AG20443 (cell line): ENCODE data around the gene GABBR2.
"Not testable (repeated sequence)": the region's sequence is repeated elsewhere in the genome, so short reads cannot be mapped to it uniquely, and the experiment has no call there.

Experiments used
- DNase-seq: peaks from one replicate; pipeline ENCODE4 v3.0.0; 2012; ENCODE audit warnings: low spot score, mixed read lengths

GABBR2 gene

GRCh38 chr9:98515506-98516204 lies 193.1 kb downstream of the GABBR2 start:
- DNase-seq = no peak

GRCh38 chr9:98514841-98515240 lies 193.9 kb downstream of the GABBR2 start:
- DNase-seq = no peak

- DNase-seq = not testable (repeated sequence)
These were observed 200.4 kb downstream of the GABBR2 start for GRCh38 chr9:98508217-98508919.

GRCh38 chr9:98506422-98507054 lies 202.2 kb downstream of the GABBR2 start:
- DNase-seq = no peak

DNA sequence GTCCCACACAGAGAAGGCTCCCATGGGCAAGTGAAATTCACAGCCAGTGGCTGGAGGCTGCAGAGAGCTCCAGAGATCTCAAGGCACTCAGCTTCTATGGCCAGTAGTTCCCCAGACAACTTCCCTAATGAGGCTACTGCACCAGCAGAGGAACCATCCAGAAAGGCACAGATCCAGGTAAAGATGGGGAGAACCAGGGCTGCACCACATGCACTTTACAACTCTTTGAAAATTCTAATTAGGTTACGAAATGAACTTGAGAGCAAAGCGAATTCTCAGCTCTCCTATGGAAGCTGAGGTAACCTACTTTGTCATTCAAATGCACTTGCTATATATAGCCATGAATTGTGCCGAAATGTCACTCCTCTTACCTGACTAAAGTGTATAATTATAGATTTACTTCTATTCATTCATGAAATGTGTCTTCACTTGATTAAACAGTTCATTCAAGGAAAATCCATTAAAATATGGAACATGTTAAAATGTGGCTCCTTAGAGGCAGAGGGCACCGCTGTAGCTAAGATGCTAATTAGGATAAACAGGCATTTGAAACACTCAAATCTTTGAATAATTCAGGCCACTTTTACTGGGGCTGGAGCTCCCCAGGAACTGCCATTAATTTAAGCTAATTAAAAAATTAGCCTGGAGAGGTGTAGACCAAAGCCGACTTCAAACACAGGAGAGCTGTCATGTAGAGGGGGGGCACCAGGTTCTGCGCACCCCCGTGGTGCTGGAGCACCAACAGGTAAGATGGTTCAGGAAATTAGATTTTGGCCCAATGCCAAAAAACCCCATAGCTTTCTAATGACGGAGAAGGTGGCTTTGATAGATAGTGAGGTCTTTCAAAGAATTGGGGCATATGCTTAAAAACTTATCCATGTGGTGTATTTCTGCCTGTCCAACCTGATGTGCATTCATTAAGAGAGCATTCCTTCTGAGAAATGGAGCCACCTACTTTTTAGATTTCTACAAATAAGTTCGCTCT lies 204.1 kb downstream of the GABBR2 start:
- no peak for DNase-seq

DNA sequence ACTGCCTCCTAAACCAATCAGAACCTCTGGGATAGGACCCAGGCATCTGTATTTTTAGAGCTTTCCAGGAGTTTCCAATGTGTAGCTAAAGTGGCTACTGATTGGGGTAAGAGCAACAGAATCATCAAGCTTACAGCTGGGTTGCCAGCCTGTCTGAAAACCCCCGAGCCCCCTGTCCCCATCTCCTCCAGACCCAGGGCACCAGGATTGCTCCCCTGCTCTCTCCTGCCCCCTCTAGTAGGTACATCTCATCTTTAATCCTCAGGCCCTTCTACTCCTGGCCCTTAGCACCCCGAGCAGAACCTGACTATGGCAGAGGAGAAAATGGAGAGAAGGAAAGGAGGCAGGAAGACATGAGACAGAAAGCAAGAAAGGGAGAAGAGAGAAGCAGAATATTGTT lies 204.9 kb downstream of the GABBR2 start:
- DNase-seq = no peak

- DNase-seq = peak; percentile 85
These were observed 205.8 kb downstream of the GABBR2 start for GRCh38 chr9:98502976-98503325.

GRCh38 chr9:98502311-98502975 lies 206.3 kb downstream of the GABBR2 start:
- peak; percentile 79 for DNase-seq

DNA sequence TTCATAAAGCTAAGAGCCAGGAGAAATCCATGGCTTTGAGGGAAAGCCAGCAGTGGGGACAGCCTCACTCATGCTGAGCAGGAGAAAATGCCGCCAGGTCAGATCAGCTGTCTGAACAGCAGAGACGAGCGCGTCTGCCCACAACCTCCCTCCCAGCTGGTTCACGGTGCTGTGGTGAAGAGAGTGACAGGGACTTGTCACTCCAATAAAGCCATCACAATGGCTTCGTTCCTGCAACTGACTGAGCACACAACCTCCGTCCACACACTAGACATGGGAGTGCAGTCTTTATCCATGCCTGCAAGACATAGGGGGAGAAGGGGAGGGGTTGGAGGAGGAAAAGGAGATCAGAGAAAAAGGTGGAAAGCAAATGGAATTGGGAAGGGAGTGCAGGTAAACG lies 206.9 kb downstream of the GABBR2 start:
- no peak for DNase-seq

DNA sequence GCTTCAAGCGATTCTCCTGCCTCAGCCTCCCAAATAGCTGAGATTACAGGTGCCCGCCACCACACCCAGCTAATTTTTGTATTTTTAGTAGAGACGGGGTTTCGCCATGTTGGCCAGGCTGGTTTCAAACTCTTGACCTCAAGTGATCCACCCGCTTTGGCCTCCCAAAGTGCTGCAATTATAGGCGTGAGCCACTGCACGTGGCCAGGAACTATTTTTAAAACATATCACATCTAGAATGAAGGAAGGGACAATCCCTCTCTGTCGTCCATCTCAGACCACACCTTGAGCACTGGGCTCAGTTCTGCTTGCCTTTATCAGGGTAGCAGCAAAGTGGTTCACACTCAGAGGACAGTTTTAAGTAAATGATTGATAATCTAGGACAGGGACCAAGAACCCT lies 207.5 kb downstream of the GABBR2 start:
- DNase-seq = not testable (repeated sequence)

GRCh38 chr9:98500337-98500919 lies 208.3 kb downstream of the GABBR2 start:
- DNase-seq = no peak

DNA sequence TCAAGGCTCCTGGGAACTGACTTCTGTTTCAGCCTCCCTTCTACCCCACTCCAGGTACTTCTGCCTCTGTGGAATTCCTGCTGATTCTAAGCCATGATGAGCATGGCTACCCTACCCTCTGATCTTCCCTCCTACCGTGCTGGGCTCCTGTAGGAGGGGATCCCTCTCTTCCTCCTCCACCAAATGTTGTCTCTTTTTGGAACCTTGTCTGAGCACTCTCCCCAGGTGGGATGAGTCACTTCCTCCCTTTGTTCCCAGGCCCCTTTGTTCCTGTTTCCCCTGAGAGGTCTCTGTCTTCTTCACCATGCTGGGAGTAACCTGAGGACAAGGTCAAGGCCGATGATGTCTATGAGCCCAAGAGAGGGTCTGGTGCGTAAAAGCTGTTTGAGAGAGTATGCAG lies 213.2 kb downstream of the GABBR2 start:
- no peak for DNase-seq

DNA sequence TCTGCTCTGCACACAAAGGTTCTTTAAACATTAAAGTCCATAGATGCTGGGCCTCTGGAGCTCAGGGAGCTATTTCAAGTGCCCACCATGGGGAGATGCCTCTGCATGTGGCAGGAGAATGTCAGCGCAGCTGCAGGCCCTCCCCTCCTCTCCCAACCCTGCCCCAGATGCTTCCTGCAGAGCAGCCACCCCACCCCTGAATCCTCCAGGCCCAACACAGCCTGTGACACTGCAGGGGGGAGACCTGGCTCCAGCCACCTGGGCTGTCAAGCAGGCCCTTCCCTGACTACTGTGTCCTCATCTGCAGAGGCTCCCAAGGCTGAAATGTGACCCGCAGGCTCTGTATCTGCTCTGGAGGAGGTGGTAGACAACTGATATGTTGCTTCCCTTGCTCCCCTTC lies 213.9 kb downstream of the GABBR2 start:
- DNase-seq = no peak

GRCh38 chr9:98491828-98492227 lies 216.9 kb downstream of the GABBR2 start:
- peak; percentile 56 for DNase-seq

- no peak for DNase-seq
These were observed 217.5 kb downstream of the GABBR2 start for GRCh38 chr9:98491231-98491651.

DNA sequence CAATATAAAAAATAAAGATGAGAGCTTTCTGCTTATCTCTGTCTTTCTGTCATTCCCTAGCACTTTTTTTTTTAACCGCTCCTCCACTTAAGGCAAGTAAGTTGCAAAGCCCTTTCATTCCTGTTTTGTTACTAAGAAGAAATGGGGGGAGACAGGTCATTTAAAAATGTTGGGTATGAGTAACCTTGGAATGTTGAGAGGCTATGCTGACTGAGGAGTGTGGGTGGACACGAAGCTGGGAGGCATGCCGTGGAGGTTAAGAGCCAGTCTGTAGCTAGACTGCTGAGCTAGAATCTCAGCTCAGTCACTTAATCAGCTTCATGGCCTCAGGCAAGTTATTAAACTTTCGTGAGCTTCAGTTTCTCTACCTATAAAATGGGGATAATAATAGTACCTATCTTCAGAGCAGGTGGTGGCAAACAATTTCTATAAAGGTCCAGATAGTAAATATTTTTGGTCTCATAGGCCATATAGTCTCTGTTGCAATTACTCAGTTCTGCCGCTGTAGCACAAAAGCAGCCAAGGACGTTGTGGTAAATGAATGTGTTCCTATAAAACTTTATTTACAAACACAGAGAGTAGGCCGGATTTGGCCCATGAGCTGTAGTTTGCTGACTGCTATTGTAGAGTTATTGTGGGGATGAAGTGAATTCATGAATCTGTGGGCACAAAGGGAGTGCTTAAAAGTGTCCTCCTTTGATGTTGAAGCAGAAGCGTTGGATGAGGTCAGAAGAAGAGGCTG lies 220.0 kb downstream of the GABBR2 start:
- peak; percentile 95 for DNase-seq

- DNase-seq = no peak
These were observed 223.0 kb downstream of the GABBR2 start for GRCh38 chr9:98485706-98486105.

GRCh38 chr9:98484162-98484561 lies 224.6 kb downstream of the GABBR2 start:
- peak; percentile 60 for DNase-seq

- DNase-seq = peak; percentile 71
These were observed 226.5 kb downstream of the GABBR2 start for GRCh38 chr9:98482226-98482625.

DNA sequence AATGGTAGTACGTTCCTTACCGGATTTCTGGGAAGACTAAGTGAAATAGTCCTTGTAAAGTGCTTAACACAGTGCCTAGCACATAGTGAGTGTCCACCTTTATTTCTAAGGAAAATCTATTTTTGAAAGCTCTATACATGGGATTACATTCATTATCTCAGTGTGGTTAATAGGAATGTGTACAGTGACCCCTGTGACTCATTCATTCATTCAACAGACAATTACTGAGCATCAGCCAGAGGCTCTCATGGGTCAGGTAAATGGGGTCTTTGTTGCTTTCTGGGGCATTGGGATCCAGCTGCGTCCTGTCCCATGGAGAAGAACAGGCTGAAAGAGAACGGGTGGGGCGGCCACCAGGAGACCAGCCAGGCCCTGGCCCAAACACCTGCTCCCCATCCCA lies 227.1 kb downstream of the GABBR2 start:
- no peak for DNase-seq
